Right lobe of liver (tissue), 4 donors: ENCODE results near the gene ATP5F1D.

ENCODE experiments used
- CTCF ChIP-seq, 4 donors: fragments of 200-600 bp in 3 of 4; fragments of 450-650 bp in 1 of 4; IDR thresholded peaks; one replicate each; pipeline versions ENCODE4 v1.5.1 to v1.8.0; 2016 to 2022; ENCODE audit warnings: antibody characterized with exemption in 4 of 4, mild to moderate bottlenecking in 2 of 4
- POLR2A ChIP-seq: fragments of 450-650 bp; IDR thresholded peaks from one replicate; pipeline ENCODE4 v1.6.1; 2017; ENCODE audit warnings: antibody characterized with exemption, mild to moderate bottlenecking
- donor health status: DM: no; HTN: no; CAD: no.
- donor health status: DM: no; HTN: no; CAD: no.
- donor health status: DM: no; HTN: yes; CAD: no.

- TF ChIP-seq CTCF (IDR thresholded peaks at IDR 0.05) (no peak), POLR2A (peak; percentile 19)
Measured at GRCh38 chr19:1214862-1215731, 26.5 kb upstream of the ATP5F1D start.
